Mesothelial cell of epicardium (in vitro differentiated cells): ENCODE data around the gene MFSD6. TPM values are rescaled to one million over a fixed set of nuclear protein-coding genes. Genes with fewer than 3 reads are reported as not detected.

Source experiments
- DNase-seq, 2 experiments: peaks; one replicate each; pipeline ENCODE4 v3.0.0; 2021; ENCODE audit warnings: low spot score in 2 of 2; ENCODE audit not compliant: unreplicated experiment in 2 of 2
- H3K27ac Mint-ChIP-seq: 2 replicates; pipeline ENCODE4 v1.8.0; 2021; ENCODE audit warnings: mixed read lengths
- H3K27me3 Mint-ChIP-seq: 2 replicates; pipeline ENCODE4 v1.8.0; 2021; ENCODE audit warnings: low read depth, mixed read lengths
- H3K36me3 Mint-ChIP-seq: 2 replicates; pipeline ENCODE4 v1.8.0; 2021; ENCODE audit warnings: mixed read lengths
- H3K4me1 Mint-ChIP-seq: 2 replicates; pipeline ENCODE4 v1.8.0; 2021; ENCODE audit warnings: mixed read lengths
- H3K4me3 Mint-ChIP-seq: 2 replicates; pipeline ENCODE4 v1.8.0; 2021; ENCODE audit warnings: mild to moderate bottlenecking, moderate library complexity, mixed read lengths
- H3K9me3 Mint-ChIP-seq: 2 replicates; pipeline ENCODE4 v1.8.0; 2021; ENCODE audit warnings: mixed read lengths
- total RNA-seq: library from RNA; stranded (reverse); gene quantifications from 3 replicates; pipeline ENCODE4 v1.2.1, GENCODE V29; 2021
- TF ChIP-seq, protein P1 (sequence below): fragments of 200-600 bp; sonication (generic); IDR thresholded peaks from one replicate; pipeline ENCODE4 v1.5.0; 2021; ENCODE audit warnings: antibody characterized with exemption; ENCODE audit not compliant: unreplicated experiment

The MFSD6 gene
- total RNA-seq, 1 donor from 2014 or later = 11.7 TPM

DNA sequence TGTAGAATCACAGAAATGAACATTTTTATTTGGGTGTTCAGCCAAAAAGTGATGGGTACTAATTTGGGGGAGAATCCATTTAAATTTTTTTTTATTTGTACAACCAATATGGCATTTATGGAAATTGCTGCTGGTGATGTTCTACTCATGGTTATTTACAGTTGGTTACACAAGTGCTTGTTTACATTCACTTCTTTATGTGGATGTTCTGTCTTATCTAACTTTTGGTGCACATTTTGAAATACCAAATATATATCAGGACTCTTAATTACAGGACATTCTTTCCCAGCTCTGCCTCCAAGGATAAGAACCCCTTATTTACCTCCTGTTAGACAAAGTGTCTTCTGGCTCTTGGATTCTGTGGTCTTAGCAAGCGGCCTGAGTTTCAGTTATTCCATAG lies 91.1 kb downstream of the MFSD6 start:
- H3K9me3 Mint-ChIP-seq = peaks cover 18% of the 10 kb centered on the region
- H3K4me1 Mint-ChIP-seq = peaks cover 4% of the 10 kb centered on the region
- no peak overlapping the region for H3K4me3 Mint-ChIP-seq
- no peaks in the 10 kb centered on the region for H3K27me3 Mint-ChIP-seq
- H3K36me3 Mint-ChIP-seq = peaks cover 27% of the 10 kb centered on the region
- TF ChIP-seq, protein P1, sequence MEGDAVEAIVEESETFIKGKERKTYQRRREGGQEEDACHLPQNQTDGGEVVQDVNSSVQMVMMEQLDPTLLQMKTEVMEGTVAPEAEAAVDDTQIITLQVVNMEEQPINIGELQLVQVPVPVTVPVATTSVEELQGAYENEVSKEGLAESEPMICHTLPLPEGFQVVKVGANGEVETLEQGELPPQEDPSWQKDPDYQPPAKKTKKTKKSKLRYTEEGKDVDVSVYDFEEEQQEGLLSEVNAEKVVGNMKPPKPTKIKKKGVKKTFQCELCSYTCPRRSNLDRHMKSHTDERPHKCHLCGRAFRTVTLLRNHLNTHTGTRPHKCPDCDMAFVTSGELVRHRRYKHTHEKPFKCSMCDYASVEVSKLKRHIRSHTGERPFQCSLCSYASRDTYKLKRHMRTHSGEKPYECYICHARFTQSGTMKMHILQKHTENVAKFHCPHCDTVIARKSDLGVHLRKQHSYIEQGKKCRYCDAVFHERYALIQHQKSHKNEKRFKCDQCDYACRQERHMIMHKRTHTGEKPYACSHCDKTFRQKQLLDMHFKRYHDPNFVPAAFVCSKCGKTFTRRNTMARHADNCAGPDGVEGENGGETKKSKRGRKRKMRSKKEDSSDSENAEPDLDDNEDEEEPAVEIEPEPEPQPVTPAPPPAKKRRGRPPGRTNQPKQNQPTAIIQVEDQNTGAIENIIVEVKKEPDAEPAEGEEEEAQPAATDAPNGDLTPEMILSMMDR = no peak
- H3K27ac Mint-ChIP-seq = no peak overlapping the region
- DNase-seq = no peak

DNA sequence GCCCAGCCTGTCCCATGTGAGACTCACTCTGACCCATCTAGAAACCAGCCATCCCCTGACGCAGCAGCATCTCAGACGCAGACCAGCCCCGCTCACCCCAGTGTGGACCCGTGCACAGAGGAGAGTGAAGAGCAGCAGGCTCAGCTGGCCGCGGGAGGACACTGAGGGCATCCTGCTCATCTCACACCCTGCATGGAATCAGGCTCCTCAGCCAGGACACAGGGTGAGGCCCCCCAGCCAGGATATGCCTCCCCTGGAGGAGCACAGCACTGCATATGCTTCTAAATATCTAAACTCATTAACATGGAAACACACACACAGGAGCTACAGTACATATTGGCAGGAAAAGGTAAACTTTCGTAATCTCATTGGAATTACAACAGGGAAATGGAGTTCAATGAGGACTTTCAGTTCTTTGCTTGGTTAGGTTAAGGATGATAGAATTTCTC lies 91.9 kb downstream of the MFSD6 start:
- TF ChIP-seq, protein P1 = no peak
- Mint-ChIP-seq H3K36me3 (peaks cover 21% of the 10 kb centered on the region), H3K4me1 (peaks cover 4% of the 10 kb centered on the region), H3K9me3 (peaks cover 12% of the 10 kb centered on the region), H3K27me3 (no peaks in the 10 kb centered on the region), H3K27ac (no peak overlapping the region), H3K4me3 (no peak overlapping the region)
- no peak for DNase-seq

DNA sequence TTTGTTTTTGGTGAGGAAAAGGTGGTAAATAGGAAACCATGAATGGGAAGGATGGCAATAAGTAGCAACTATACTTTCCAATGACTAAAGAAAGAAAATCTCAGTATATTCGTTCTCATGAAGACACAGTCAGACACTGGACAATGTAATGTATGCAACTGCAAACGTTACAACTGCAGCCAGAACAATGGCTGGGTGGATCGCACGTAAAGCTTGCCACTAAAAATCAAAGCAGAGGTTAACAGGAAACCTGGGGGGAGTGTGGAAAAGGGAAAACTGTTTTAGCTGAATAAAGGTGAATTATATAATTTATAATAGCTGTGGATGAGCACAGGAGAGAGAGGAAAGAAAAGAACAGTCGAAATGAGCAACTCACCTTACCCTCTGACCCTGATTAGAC lies 93.1 kb downstream of the MFSD6 start:
- peaks cover 4% of the 10 kb centered on the region for H3K4me1 Mint-ChIP-seq
- TF ChIP-seq, protein P1 = no peak
- H3K27ac Mint-ChIP-seq = no peak overlapping the region
- no peak for DNase-seq
- no peak overlapping the region for H3K4me3 Mint-ChIP-seq
- H3K27me3 Mint-ChIP-seq = no peaks in the 10 kb centered on the region
- H3K36me3 Mint-ChIP-seq = peaks cover 10% of the 10 kb centered on the region
- H3K9me3 Mint-ChIP-seq = peaks cover under 1% of the 10 kb centered on the region

DNA sequence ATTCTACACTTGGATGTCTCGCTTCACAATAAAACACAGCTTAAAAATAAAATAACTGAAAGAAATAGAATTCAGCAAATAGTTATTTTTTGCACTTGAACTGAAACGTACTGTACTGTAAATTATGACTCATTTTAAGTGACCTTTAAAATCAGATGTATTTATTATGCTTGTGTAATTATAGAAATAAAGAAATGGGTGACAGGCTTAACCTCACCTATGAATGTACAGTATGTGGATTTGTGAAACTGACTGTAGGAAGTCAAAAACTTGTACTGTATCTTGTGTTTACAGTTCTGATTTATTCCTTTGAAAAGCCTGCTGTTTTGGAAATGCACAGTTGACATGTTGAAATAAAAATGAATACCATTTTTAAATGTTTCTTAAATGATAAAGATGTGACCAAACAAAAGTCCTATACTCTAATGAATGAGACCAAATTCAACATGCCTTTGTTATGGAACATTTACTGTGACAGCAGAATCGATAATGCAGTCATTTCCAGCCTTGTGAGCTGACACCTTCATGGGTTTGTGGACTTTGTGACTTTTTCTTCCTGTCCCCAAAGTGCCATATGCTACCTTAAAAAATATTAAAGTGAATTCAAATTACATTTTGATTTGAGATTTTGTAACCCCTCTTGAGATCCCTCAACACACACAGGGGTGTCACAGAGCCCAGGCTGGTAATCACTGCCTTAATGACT lies 93.7 kb downstream of the MFSD6 start:
- Mint-ChIP-seq H3K4me1 (peaks cover 4% of the 10 kb centered on the region), H3K9me3 (no peaks in the 10 kb centered on the region), H3K27me3 (no peaks in the 10 kb centered on the region), H3K27ac (no peak overlapping the region), H3K36me3 (peaks cover 9% of the 10 kb centered on the region), H3K4me3 (no peak overlapping the region)
- no peak for DNase-seq
- TF ChIP-seq, protein P1 = no peak

DNA sequence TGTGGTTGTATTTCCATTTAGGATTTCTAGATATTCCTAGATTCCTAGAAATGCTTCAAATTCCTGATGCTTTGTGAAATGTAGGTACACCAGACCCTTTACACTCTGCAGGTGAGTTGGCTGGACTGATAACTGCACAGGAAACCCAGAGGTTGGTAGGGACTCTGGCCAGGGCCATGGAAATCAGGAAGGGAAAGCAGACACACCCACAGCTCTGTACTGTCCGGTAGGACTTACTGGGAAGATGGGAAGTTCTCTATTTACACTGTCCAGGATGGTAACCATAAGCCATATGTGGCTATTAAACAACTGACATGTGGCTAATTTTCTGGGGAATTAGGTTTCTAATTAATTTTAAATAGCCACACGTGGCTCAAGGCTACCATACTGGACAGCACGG lies 94.9 kb downstream of the MFSD6 start:
- H3K4me1 Mint-ChIP-seq = no peaks in the 10 kb centered on the region
- H3K9me3 Mint-ChIP-seq = no peaks in the 10 kb centered on the region
- H3K27ac Mint-ChIP-seq = no peak overlapping the region
- no peaks in the 10 kb centered on the region for H3K27me3 Mint-ChIP-seq
- TF ChIP-seq, protein P1 = no peak
- H3K4me3 Mint-ChIP-seq = no peak overlapping the region
- no peak for DNase-seq
- H3K36me3 Mint-ChIP-seq = peaks cover 9% of the 10 kb centered on the region
